Epithelial cell of proximal tubule (primary cell): ENCODE results near the gene RPTOR. TPM values are rescaled to one million over a fixed set of nuclear protein-coding genes. Genes with fewer than 3 reads are reported as not detected.

ENCODE experiments used
- DNase-seq: peaks from one replicate; pipeline ENCODE4 v3.0.0-alpha.2; 2011; ENCODE audit warnings: low read depth
- H3K4me3 ChIP-seq: 2 replicates; pipeline ENCODE4 v1.5.1; 2011; ENCODE audit warnings: low read depth, mild to moderate bottlenecking, low read length
- total RNA-seq: library from RNA; depleted of rRNA; stranded (reverse); fragments of >200 nt; gene quantifications from 2 replicates; pipeline ENCODE4 v1.2.3, GENCODE V29; 2015
- TF ChIP-seq, protein P1 (sequence below): conservative IDR thresholded peaks from 2 replicates; pipeline ENCODE4 v1.5.1; 2012; ENCODE audit warnings: low read depth, mild to moderate bottlenecking, low read length

Gene RPTOR
- total RNA-seq, 1 donor from 2014 or later, result 24.4 TPM

GRCh38 chr17:80924111-80924806 is 379.6 kb downstream of the RPTOR start:
- H3K4me3 ChIP-seq, result no peak overlapping the region
- no peak for DNase-seq
- TF ChIP-seq, protein P1, sequence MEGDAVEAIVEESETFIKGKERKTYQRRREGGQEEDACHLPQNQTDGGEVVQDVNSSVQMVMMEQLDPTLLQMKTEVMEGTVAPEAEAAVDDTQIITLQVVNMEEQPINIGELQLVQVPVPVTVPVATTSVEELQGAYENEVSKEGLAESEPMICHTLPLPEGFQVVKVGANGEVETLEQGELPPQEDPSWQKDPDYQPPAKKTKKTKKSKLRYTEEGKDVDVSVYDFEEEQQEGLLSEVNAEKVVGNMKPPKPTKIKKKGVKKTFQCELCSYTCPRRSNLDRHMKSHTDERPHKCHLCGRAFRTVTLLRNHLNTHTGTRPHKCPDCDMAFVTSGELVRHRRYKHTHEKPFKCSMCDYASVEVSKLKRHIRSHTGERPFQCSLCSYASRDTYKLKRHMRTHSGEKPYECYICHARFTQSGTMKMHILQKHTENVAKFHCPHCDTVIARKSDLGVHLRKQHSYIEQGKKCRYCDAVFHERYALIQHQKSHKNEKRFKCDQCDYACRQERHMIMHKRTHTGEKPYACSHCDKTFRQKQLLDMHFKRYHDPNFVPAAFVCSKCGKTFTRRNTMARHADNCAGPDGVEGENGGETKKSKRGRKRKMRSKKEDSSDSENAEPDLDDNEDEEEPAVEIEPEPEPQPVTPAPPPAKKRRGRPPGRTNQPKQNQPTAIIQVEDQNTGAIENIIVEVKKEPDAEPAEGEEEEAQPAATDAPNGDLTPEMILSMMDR, result no peak

DNA sequence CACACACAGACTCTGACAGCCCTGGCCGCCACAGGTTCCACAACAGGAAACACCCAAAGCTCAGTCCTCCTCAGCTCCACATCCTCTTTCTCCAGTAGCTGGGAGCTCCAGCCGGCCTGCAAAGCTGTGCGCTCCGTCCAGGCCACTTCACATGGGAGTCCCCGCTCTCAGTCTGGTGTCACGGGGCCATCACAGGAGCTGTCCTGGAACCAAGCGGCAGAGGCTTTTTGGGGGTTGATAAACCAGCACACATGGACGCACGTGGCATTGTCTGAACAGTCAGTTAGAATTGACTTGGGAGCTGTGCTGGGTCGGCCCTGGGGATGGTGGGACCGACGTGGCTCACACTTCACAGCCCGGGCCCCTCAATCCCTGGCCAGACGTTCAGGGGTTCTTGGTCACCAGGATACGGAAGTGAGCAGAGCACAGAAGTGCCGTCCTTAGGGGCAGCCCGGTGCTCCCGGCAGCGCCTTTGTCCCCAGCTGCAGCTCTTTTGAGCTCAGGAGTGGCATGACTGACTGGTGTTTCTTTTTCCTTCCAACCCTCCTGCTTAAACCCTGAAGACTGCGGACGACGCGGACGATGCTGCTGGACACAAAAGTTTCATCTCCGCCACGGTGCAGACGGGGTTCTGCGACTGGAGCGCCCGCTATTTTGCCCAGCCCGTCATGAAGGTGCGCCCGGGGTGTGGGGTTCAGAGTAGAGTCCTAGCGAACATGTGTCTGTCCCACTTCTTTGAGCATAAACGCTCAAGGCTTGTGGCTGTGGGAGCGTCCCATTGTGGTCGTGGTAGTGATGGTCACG is 380.4 kb downstream of the RPTOR start:
- TF ChIP-seq, protein P1, result no peak
- no peak for DNase-seq

DNA sequence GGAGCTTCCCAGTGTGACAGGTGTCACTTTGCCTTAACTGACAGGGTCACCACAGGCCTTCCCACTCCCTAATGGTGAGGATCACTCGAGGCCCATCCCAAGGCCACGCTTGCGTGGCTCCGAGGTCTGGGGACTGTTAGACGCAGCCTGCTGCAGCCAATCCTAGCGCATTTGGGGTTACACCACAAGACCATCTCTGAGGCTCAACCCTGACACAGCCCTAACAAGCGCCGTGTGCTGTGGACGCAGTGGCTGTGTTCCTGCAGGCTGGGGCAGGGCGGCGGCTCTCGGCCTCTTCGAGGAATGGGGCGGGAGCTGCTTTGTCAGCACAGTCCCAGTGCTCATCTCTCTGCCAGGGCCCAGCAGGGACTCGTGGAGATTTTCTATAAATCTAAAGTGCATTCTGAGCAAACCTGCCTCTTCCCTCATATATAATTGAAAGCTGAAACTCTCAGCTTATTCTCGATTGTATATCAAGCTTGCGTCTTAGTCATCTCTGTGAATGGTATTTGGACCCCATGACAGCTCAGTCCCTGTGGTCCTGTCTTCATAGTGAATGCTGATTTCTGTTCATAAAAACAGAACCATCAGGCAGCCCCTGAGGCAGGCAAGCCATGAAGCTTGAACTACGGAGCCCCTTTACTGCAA is 381.2 kb downstream of the RPTOR start:
- DNase-seq, result no peak
- H3K4me3 ChIP-seq, result no peak overlapping the region
- TF ChIP-seq, protein P1, result no peak

More for the DNA sequence above, 380.4 kb downstream of the RPTOR start:
- H3K4me3 ChIP-seq, result no peak overlapping the region

DNA sequence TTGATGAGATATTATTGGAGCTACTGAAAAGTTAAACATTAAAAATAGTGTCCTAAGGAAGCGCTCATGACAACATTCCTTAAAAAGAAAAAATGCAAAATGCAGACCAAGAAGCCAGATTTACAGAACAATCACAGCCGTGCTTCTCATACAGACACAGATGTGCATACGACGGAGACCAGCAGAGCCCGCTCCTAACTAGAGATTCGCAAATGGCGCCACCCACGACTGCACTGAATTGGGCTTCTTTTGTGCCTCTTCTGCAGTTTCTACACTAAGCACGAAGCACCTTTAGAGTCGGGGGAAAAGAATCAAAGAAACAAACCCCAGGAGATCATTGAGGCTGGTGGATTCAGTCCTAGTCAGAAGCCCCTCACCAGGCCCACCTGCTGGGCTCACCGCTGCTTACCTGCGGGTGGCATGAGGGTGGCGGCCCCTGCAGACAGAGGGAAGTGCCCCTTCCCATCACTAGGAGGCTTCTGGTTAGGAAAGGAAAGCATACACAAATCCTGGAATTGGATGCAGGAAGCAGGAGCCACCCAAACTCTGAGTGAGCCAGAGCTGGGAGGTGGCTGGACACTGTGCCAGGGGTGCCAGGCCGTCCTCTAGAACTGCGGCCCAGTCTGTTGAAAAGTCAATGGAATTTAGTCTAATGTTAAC is 382.1 kb downstream of the RPTOR start:
- DNase-seq, result no peak
- TF ChIP-seq, protein P1, result no peak
- no peak overlapping the region for H3K4me3 ChIP-seq

DNA sequence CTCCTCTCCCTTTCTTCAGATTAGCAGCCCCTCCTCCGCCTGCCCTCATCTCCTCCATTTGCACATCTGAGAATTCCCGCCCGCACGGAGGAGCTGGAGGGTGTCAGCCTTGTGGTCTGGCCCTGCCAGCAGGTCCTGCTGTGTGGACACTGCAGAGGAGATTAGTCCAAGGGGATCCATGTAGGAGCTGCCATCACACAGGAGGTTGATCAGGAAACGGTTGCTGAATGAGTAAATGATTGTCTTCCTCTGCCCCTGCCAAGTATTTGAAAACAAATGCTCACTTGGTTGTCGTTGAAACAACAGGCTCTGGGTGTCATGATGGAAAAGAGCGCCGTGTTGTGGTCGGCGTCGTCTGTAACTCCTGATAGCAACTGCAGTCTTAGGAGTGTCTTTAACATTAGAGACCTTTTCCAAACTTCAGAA is 383.2 kb downstream of the RPTOR start:
- TF ChIP-seq, protein P1, result no peak
- H3K4me3 ChIP-seq, result no peak overlapping the region
- DNase-seq, result no peak

GRCh38 chr17:80929449-80929848 is 384.8 kb downstream of the RPTOR start:
- H3K4me3 ChIP-seq, result no peak overlapping the region
- no peak for DNase-seq
- TF ChIP-seq, protein P1, result no peak
